Stimulated activated naive CD8-positive, alpha-beta T cell treated with anti-CD3 and anti-CD28 coated beads, Interleukin-15, Interleukin-2, amounts not matched to agents 100 ng/mL and 50 ng/mL, for 24 hours (primary cell): ENCODE measurements around the gene NUP37.
"Not testable (repeated sequence)": the region's sequence is repeated elsewhere in the genome, so short reads cannot be mapped to it uniquely, and the experiment has no call there.

Experiments
- H3K27ac Mint-ChIP-seq: one replicate; pipeline ENCODE4 v1.8.0; 2021; ENCODE audit warnings: mild to moderate bottlenecking, mixed read lengths
- H3K27me3 Mint-ChIP-seq: one replicate; pipeline ENCODE4 v1.8.0; 2021; ENCODE audit warnings: mixed read lengths
- H3K36me3 Mint-ChIP-seq: one replicate; pipeline ENCODE4 v1.8.0; 2021; ENCODE audit warnings: low read depth, mixed read lengths
- H3K4me1 Mint-ChIP-seq: one replicate; pipeline ENCODE4 v1.8.0; 2021; ENCODE audit warnings: low read depth, mixed read lengths
- H3K4me3 Mint-ChIP-seq: one replicate; pipeline ENCODE4 v1.8.0; 2021; ENCODE audit warnings: mild to moderate bottlenecking, mixed read lengths
- H3K9me3 Mint-ChIP-seq: one replicate; pipeline ENCODE4 v1.8.0; 2021; ENCODE audit warnings: mixed read lengths

The NUP37 gene

GRCh38 chr12:102114212-102114611, 5.7 kb downstream of the NUP37 start:
- peaks cover 54% of the 10 kb centered on the region for H3K36me3 Mint-ChIP-seq

GRCh38 chr12:102110782-102111181, 9.1 kb downstream of the NUP37 start:
- peaks cover 7% of the 10 kb centered on the region for H3K9me3 Mint-ChIP-seq
- H3K4me3 Mint-ChIP-seq: no peak overlapping the region
- H3K27ac Mint-ChIP-seq: no peak overlapping the region
- peaks cover 70% of the 10 kb centered on the region for H3K36me3 Mint-ChIP-seq
- no peaks in the 10 kb centered on the region for H3K27me3 Mint-ChIP-seq
- peaks cover 3% of the 10 kb centered on the region for H3K4me1 Mint-ChIP-seq

More at GRCh38 chr12:102114212-102114611, 5.7 kb downstream of the NUP37 start:
- no peak overlapping the region for H3K27ac Mint-ChIP-seq
- H3K4me1 Mint-ChIP-seq: peaks cover 12% of the 10 kb centered on the region
- no peak overlapping the region for H3K4me3 Mint-ChIP-seq
- H3K27me3 Mint-ChIP-seq: no peaks in the 10 kb centered on the region
- no peaks in the 10 kb centered on the region for H3K9me3 Mint-ChIP-seq

GRCh38 chr12:102107970-102108369, 11.9 kb downstream of the NUP37 start:
- Mint-ChIP-seq H3K4me3 (no peak overlapping the region), H3K9me3 (peaks cover 7% of the 10 kb centered on the region), H3K27me3 (no peaks in the 10 kb centered on the region), H3K36me3 (peaks cover 90% of the 10 kb centered on the region), H3K4me1 (peaks cover 3% of the 10 kb centered on the region), H3K27ac (no peak overlapping the region)

GRCh38 chr12:102106905-102107304, 13.0 kb downstream of the NUP37 start:
- Mint-ChIP-seq H3K4me3 (no peak overlapping the region), H3K9me3 (peaks cover 7% of the 10 kb centered on the region), H3K27ac (no peak overlapping the region), H3K36me3 (peaks cover 97% of the 10 kb centered on the region), H3K27me3 (no peaks in the 10 kb centered on the region), H3K4me1 (peaks cover 3% of the 10 kb centered on the region)

- H3K27me3 Mint-ChIP-seq: no peaks in the 10 kb centered on the region
- peaks cover 61% of the 10 kb centered on the region for H3K36me3 Mint-ChIP-seq
- H3K4me3 Mint-ChIP-seq: no peak overlapping the region
- H3K27ac Mint-ChIP-seq: no peak overlapping the region
- H3K9me3 Mint-ChIP-seq: no peaks in the 10 kb centered on the region
- H3K4me1 Mint-ChIP-seq: peaks cover 4% of the 10 kb centered on the region
These were observed 23.1 kb downstream of the NUP37 start for GRCh38 chr12:102096855-102097254.

- no peaks in the 10 kb centered on the region for H3K27me3 Mint-ChIP-seq
- peaks cover 4% of the 10 kb centered on the region for H3K4me1 Mint-ChIP-seq
- peaks cover 56% of the 10 kb centered on the region for H3K36me3 Mint-ChIP-seq
- no peaks in the 10 kb centered on the region for H3K9me3 Mint-ChIP-seq
- H3K27ac Mint-ChIP-seq: no peak overlapping the region
- no peak overlapping the region for H3K4me3 Mint-ChIP-seq
These were observed 24.1 kb downstream of the NUP37 start for GRCh38 chr12:102095677-102096263.

- peaks cover 49% of the 10 kb centered on the region for H3K36me3 Mint-ChIP-seq
- no peak overlapping the region for H3K27ac Mint-ChIP-seq
- H3K27me3 Mint-ChIP-seq: no peaks in the 10 kb centered on the region
- no peaks in the 10 kb centered on the region for H3K9me3 Mint-ChIP-seq
- peaks cover 4% of the 10 kb centered on the region for H3K4me1 Mint-ChIP-seq
- H3K4me3 Mint-ChIP-seq: no peak overlapping the region
These were observed 26.6 kb downstream of the NUP37 start for GRCh38 chr12:102093319-102093718.

- not testable (repeated sequence) for H3K27me3 Mint-ChIP-seq, H3K4me3 Mint-ChIP-seq, H3K27ac Mint-ChIP-seq, H3K4me1 Mint-ChIP-seq, H3K9me3 Mint-ChIP-seq
- H3K36me3 Mint-ChIP-seq: peaks cover 39% of the 10 kb centered on the region
These were observed 30.6 kb downstream of the NUP37 start for GRCh38 chr12:102089228-102089835.

GRCh38 chr12:102080842-102081241, 39.1 kb downstream of the NUP37 start:
- Mint-ChIP-seq H3K27ac (no peak overlapping the region), H3K4me1 (no peaks in the 10 kb centered on the region), H3K9me3 (no peaks in the 10 kb centered on the region), H3K4me3 (no peak overlapping the region), H3K27me3 (no peaks in the 10 kb centered on the region), H3K36me3 (peaks cover 67% of the 10 kb centered on the region)

- peaks cover 16% of the 10 kb centered on the region for H3K36me3 Mint-ChIP-seq
- not testable (repeated sequence) for H3K27ac Mint-ChIP-seq, H3K4me3 Mint-ChIP-seq, H3K27me3 Mint-ChIP-seq, H3K9me3 Mint-ChIP-seq, H3K4me1 Mint-ChIP-seq
These were observed 47.8 kb downstream of the NUP37 start for GRCh38 chr12:102072092-102072491.

GRCh38 chr12:102069707-102070106, 50.2 kb downstream of the NUP37 start:
- H3K27me3 Mint-ChIP-seq: no peaks in the 10 kb centered on the region
- H3K9me3 Mint-ChIP-seq: no peaks in the 10 kb centered on the region
- peaks cover 2% of the 10 kb centered on the region for H3K36me3 Mint-ChIP-seq
- no peak overlapping the region for H3K27ac Mint-ChIP-seq
- no peaks in the 10 kb centered on the region for H3K4me1 Mint-ChIP-seq
- H3K4me3 Mint-ChIP-seq: no peak overlapping the region

GRCh38 chr12:102067574-102068258, 52.2 kb downstream of the NUP37 start:
- no peak overlapping the region for H3K4me3 Mint-ChIP-seq
- H3K27me3 Mint-ChIP-seq: no peaks in the 10 kb centered on the region
- H3K27ac Mint-ChIP-seq: no peak overlapping the region
- no peaks in the 10 kb centered on the region for H3K36me3 Mint-ChIP-seq
- no peaks in the 10 kb centered on the region for H3K9me3 Mint-ChIP-seq
- peaks cover 1% of the 10 kb centered on the region for H3K4me1 Mint-ChIP-seq

- Mint-ChIP-seq H3K4me3 (no peak overlapping the region), H3K27ac (no peak overlapping the region), H3K4me1 (peaks cover 28% of the 10 kb centered on the region), H3K36me3 (no peaks in the 10 kb centered on the region), H3K9me3 (no peaks in the 10 kb centered on the region), H3K27me3 (no peaks in the 10 kb centered on the region)
These were observed 55.4 kb downstream of the NUP37 start for GRCh38 chr12:102064476-102064875.

GRCh38 chr12:102063069-102063468, 56.8 kb downstream of the NUP37 start:
- Mint-ChIP-seq H3K27me3 (no peaks in the 10 kb centered on the region), H3K4me3 (no peak overlapping the region), H3K4me1 (peaks cover 39% of the 10 kb centered on the region), H3K27ac (no peak overlapping the region), H3K36me3 (peaks cover 9% of the 10 kb centered on the region), H3K9me3 (no peaks in the 10 kb centered on the region)

- Mint-ChIP-seq H3K27me3 (no peaks in the 10 kb centered on the region), H3K9me3 (no peaks in the 10 kb centered on the region), H3K4me3 (peak overlapping the region; percentile 100), H3K4me1 (peaks cover 45% of the 10 kb centered on the region), H3K36me3 (peaks cover 15% of the 10 kb centered on the region), H3K27ac (peak overlapping the region; percentile 100)
These were observed 57.5 kb downstream of the NUP37 start for GRCh38 chr12:102062419-102062806.
